ENCODE measurements around the gene NCKAP5L. TPM values are rescaled to one million over a fixed set of nuclear protein-coding genes. Genes with fewer than 3 reads are reported as not detected.

NCKAP5L gene
- total and polyA plus RNA-seq, 9 of the 15 experiments (the other 6 are each of a cell fraction or from before 2014, with no cell fraction given), result 0.01 to 14.4 (median 3.7) TPM

- TF ChIP-seq NFE2L1 (tag; IDR thresholded peaks at IDR 0.05; ENCODE audit: borderline replicate concordance, low read depth) (no peak), U2AF2 (optimal IDR thresholded peaks at IDR 0.05; ENCODE audit: low read depth, low read length) (no peak), CREB3 (tag; conservative IDR thresholded peaks at IDR 0.05; ENCODE audit: low read depth) (no peak), HLTF (IDR thresholded peaks at IDR 0.05) (no peak), ZNF551 (CRISPR knock-in tag; IDR thresholded peaks at IDR 0.05) (no peak)
Observed at GRCh38 chr12:49807991-49808580, 20.1 kb downstream of the NCKAP5L start (continued).

GRCh38 chr12:49806877-49807276 lies 21.3 kb downstream of the NCKAP5L start:
- FAIRE-seq, result no peak
- intact Hi-C loops (cut with micrococcal nuclease), result no loop called here
- TF ChIP-seq ZHX1 (conservative IDR thresholded peaks at IDR 0.05; ENCODE audit: low read length) (no peak), TAF1 (IDR thresholded peaks at IDR 0.05; ENCODE audit: control insufficient read depth, extremely low read depth, insufficient read depth, low read length, severe bottlenecking) (no peak), AFF4 (CRISPR knock-in tag; IDR thresholded peaks at IDR 0.05) (no peak), CBX1 (IDR thresholded peaks at IDR 0.05; ENCODE audit: low read depth) (no peak), XRCC3 (IDR thresholded peaks at IDR 0.05) (no peak), POLR2B (IDR thresholded peaks at IDR 0.05; ENCODE audit: low read depth, partially characterized antibody) (no peak), HNRNPH1 (optimal IDR thresholded peaks at IDR 0.05; ENCODE audit: low read depth, low read length) (no peak), NRF1 (conservative IDR thresholded peaks at IDR 0.05 in 1 of 2, IDR thresholded peaks at IDR 0.05 in 1 of 2) (no peak), ZEB2 (IDR thresholded peaks at IDR 0.05) (no peak)

More at GRCh38 chr12:49806877-49807276, 21.3 kb downstream of the NCKAP5L start:
- Histone ChIP-seq H3K27ac (ENCODE audit: extremely low read depth, low read depth, low read length) (no peak overlapping the region), H3K4me3 (no peak overlapping the region), H3K27me3 (ENCODE audit: control insufficient read depth in 2 of 2, insufficient read depth in 2 of 2, low read length in 2 of 2) (no peaks in the 10 kb centered on the region), H3K9ac (ENCODE audit: insufficient read depth in 1 of 2, low read depth in 2 of 2, low read length in 2 of 2) (0 out of 4 replicates have a peak overlapping the region, but pooled peaks of 1 of the 2 experiments have one; percentile 30), H2AFZ (ENCODE audit: low read depth, low read length) (no peak overlapping the region), H4K20me1 (replicated peaks; ENCODE audit: control insufficient read depth, insufficient read depth, low read length) (peaks cover 5% of the 10 kb centered on the region; the same call in 1 of the 2 replicates), H3K79me2 (ENCODE audit: control insufficient read depth, insufficient read depth, low read length) (no peaks in the 10 kb centered on the region), H3K9me3 (replicated peaks; ENCODE audit: control insufficient read depth, insufficient read depth, low read depth, low read length) (no peaks in the 10 kb centered on the region), H3K4me1 (replicated peaks in 1 of 2; ENCODE audit: control insufficient read depth in 2 of 2, insufficient read depth in 2 of 2, low read length in 2 of 2) (peaks cover 0 to 7% of the 10 kb centered on the region in 2 experiments; a peak in 2 of 5 replicates), H3K4me2 (ENCODE audit: insufficient read depth, low read length) (no peak overlapping the region), H3K36me3 (ENCODE audit: control insufficient read depth, insufficient read depth, low read length) (peaks cover 17% of the 10 kb centered on the region; the same call in 2 of the 3 replicates), H3K9me1 (ENCODE audit: control insufficient read depth, insufficient read depth, low read length) (no peaks in the 10 kb centered on the region)
- CTCF ChIA-PET (ENCODE audit: low intra/inter-chr PET ratio), result no interaction called here
- no TSS peak for BruUV-seq (replicated peaks)
- 76% methylated on average over 6 of the region's 7 CpGs for WGBS (ENCODE audit: insufficient coverage, low coverage, missing lambda C conversion rate)
- no peak for DNase-seq (ENCODE audit: extremely low read depth in 1 of 4, low spot score in 3 of 4)
- no peak for ATAC-seq
- POLR2A ChIA-PET, result interaction anchor here (0.6 kb wide), 2 partner anchors 16 to 65 kb away, joined by 3 read pairs; partner anchors contain the start of gene TMBIM6
- in situ Hi-C loops (cut with MboI), result no loop called here

Data from K562 (cell line).